Neural cell (in vitro differentiated cells): ENCODE results near the gene RNF41. TPM values are rescaled to one million over a fixed set of nuclear protein-coding genes. Genes with fewer than 3 reads are reported as not detected.
A peak's percentile ranks its signal among the peaks of the same experiment; 100 is the strongest.

ENCODE experiments used
- H2AFZ ChIP-seq: fragments of 200-600, 300-800 bp; sonication (generic), shearing (Covaris generic); 2 replicates; pipeline ENCODE4 v1.6.0; 2014; ENCODE audit warnings: low read depth, mild to moderate bottlenecking, antibody characterized with exemption, low read length, moderate library complexity
- H3F3A ChIP-seq: fragments of 200-600 bp; shearing (Covaris generic); 2 replicates; pipeline ENCODE4 v1.6.1; 2016; ENCODE audit warnings: mild to moderate bottlenecking, moderate library complexity, mixed read lengths, antibody characterized with exemption, low read length; ENCODE audit not compliant: insufficient read depth, poor library complexity, severe bottlenecking
- H3K27ac ChIP-seq: fragments of 200-600, 300-800 bp; sonication (generic), shearing (Covaris generic); 2 replicates; pipeline ENCODE4 v1.5.1; 2014; ENCODE audit warnings: mild to moderate bottlenecking, low read length, moderate library complexity
- H3K27me3 ChIP-seq: fragments of 300-800, 200-600 bp; sonication (generic), shearing (Covaris generic); 2 replicates; pipeline ENCODE4 v1.6.0; 2014; ENCODE audit warnings: mild to moderate bottlenecking, low read depth, low read length, moderate library complexity; ENCODE audit not compliant: insufficient read depth
- H3K36me3 ChIP-seq: fragments of 300-800, 200-600 bp; sonication (generic), shearing (Covaris generic); 2 replicates; pipeline ENCODE4 v1.5.1; 2014; ENCODE audit warnings: mild to moderate bottlenecking, antibody characterized with exemption, low read length, moderate library complexity; ENCODE audit not compliant: insufficient read depth
- H3K4me2 ChIP-seq: fragments of 300-800, 200-600 bp; sonication (generic), shearing (Covaris generic); 2 replicates; pipeline ENCODE4 v1.6.0; 2014; ENCODE audit warnings: mild to moderate bottlenecking, low read length
- H3K4me3 ChIP-seq: fragments of 300-800, 200-600 bp; sonication (generic), shearing (Covaris generic); 2 replicates; pipeline ENCODE4 v1.5.1; 2014; ENCODE audit warnings: mild to moderate bottlenecking, low read length, moderate library complexity
- H3K79me2 ChIP-seq: fragments of 200-600 bp; shearing (Covaris generic); replicated peaks from 2 replicates; pipeline ENCODE4 v1.6.0; 2014; ENCODE audit warnings: mild to moderate bottlenecking, low read length, moderate library complexity; ENCODE audit not compliant: insufficient read depth
- H3K9ac ChIP-seq: fragments of 300-800, 200-600 bp; sonication (generic), shearing (Covaris generic); 2 replicates; pipeline ENCODE4 v1.6.1; 2016; ENCODE audit warnings: mild to moderate bottlenecking, low read length, mixed read lengths
- H3K9me2 ChIP-seq: fragments of 200-600 bp; shearing (Covaris generic); 2 replicates; pipeline ENCODE4 v1.6.1; 2016; ENCODE audit warnings: mild to moderate bottlenecking, low read length, mixed read lengths; ENCODE audit not compliant: insufficient read depth
- H3K9me3 ChIP-seq: fragments of 200-600, 300-800 bp; sonication (generic), shearing (Covaris generic); 2 replicates; pipeline ENCODE4 v1.6.1; 2016; ENCODE audit warnings: mild to moderate bottlenecking, mixed run types, low read length, moderate library complexity, mixed read lengths
- H4K20me1 ChIP-seq: fragments of 200-600 bp; shearing (Covaris generic); 2 replicates; pipeline ENCODE4 v1.6.1; 2016; ENCODE audit warnings: mild to moderate bottlenecking, mixed run types; ENCODE audit not compliant: insufficient read depth
- EP300 ChIP-seq: fragments of 450-650 bp; conservative IDR thresholded peaks from 2 replicates; pipeline ENCODE4 v1.6.1; 2014; ENCODE audit warnings: antibody characterized with exemption, mild to moderate bottlenecking, moderate library complexity; ENCODE audit not compliant: poor library complexity, severe bottlenecking
- EZH2 ChIP-seq: fragments of 200-600, 300-800 bp; shearing (Covaris generic), sonication (generic); IDR thresholded peaks from 2 replicates; pipeline ENCODE4 v1.6.1; 2014; ENCODE audit warnings: antibody characterized with exemption, low read length, borderline replicate concordance, mild to moderate bottlenecking; ENCODE audit not compliant: insufficient read depth, poor library complexity, severe bottlenecking
- MXI1 ChIP-seq: fragments of 450-650 bp; conservative IDR thresholded peaks from 2 replicates; pipeline ENCODE4 v1.6.1; 2014; ENCODE audit warnings: antibody characterized with exemption, mild to moderate bottlenecking; ENCODE audit not compliant: poor library complexity, severe bottlenecking
- POLR2AphosphoS5 ChIP-seq: IDR thresholded peaks from 2 replicates; pipeline ENCODE4 v1.6.1; 2012
- RAD21 ChIP-seq: fragments of 450-650 bp; conservative IDR thresholded peaks from 2 replicates; pipeline ENCODE4 v1.6.1; 2014; ENCODE audit warnings: antibody characterized with exemption, mild to moderate bottlenecking, moderate library complexity
- SMC3 ChIP-seq: fragments of 450-650 bp; conservative IDR thresholded peaks from 2 replicates; pipeline ENCODE4 v1.6.1; 2014; ENCODE audit warnings: antibody characterized with exemption, mild to moderate bottlenecking, moderate library complexity; ENCODE audit not compliant: poor library complexity
- TAF1 ChIP-seq: IDR thresholded peaks from 2 replicates; pipeline ENCODE4 v1.6.1; 2012; ENCODE audit warnings: low read depth
- polyA plus RNA-seq: library from polyadenylated mRNA; depleted of rRNA; stranded (reverse); fragments of >200 nt; gene quantifications from 2 replicates; pipeline ENCODE4 v1.2.3, GENCODE V29; 2014
- TF ChIP-seq, protein P1 (sequence below): fragments of 450-650 bp; IDR thresholded peaks from 2 replicates; pipeline ENCODE4 v1.5.1; 2014; ENCODE audit warnings: antibody characterized with exemption, mild to moderate bottlenecking, moderate library complexity; ENCODE audit not compliant: poor library complexity, severe bottlenecking
- TF ChIP-seq, protein P2 (sequence below): IDR thresholded peaks from 2 replicates; pipeline ENCODE4 v1.6.1; 2012; ENCODE audit warnings: borderline replicate concordance

Gene RNF41
- polyA plus RNA-seq, 1 donor from 2014 or later = 108 TPM

DNA sequence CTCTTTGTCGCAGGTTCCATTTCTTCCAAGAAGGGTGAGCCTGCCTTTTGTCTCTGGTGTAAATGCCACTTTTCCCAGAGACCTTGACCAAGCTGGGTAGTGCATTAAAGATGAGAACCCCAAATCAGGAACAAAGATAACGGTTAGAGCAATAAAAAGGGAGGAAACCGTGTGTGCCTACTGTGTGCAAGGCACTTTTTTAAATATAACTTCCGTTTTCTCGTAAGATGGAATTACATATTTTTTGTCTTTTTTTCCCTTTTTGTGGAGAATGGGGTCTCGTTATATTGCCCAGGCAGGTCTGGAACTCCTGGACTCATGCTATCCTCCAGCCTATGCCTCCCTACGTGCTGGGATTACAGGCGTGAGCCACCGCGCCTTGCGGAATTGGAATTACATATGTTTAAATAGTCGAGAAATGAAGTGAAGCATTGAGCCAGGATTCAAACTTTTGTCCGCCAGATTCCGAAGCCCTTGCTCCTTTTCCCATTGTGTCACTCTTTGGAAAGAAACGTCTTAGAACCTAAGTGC is 1.9 kb upstream of the RNF41 start:
- TF ChIP-seq EZH2 = no peak
- no peak for TF ChIP-seq EP300
- TF ChIP-seq RAD21 = no peak
- TF ChIP-seq MXI1 = no peak
- no peak for TF ChIP-seq POLR2AphosphoS5
- TF ChIP-seq, protein P1, sequence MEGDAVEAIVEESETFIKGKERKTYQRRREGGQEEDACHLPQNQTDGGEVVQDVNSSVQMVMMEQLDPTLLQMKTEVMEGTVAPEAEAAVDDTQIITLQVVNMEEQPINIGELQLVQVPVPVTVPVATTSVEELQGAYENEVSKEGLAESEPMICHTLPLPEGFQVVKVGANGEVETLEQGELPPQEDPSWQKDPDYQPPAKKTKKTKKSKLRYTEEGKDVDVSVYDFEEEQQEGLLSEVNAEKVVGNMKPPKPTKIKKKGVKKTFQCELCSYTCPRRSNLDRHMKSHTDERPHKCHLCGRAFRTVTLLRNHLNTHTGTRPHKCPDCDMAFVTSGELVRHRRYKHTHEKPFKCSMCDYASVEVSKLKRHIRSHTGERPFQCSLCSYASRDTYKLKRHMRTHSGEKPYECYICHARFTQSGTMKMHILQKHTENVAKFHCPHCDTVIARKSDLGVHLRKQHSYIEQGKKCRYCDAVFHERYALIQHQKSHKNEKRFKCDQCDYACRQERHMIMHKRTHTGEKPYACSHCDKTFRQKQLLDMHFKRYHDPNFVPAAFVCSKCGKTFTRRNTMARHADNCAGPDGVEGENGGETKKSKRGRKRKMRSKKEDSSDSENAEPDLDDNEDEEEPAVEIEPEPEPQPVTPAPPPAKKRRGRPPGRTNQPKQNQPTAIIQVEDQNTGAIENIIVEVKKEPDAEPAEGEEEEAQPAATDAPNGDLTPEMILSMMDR = no peak
- no peak for TF ChIP-seq SMC3
- no peak for TF ChIP-seq TAF1
- TF ChIP-seq, protein P2, sequence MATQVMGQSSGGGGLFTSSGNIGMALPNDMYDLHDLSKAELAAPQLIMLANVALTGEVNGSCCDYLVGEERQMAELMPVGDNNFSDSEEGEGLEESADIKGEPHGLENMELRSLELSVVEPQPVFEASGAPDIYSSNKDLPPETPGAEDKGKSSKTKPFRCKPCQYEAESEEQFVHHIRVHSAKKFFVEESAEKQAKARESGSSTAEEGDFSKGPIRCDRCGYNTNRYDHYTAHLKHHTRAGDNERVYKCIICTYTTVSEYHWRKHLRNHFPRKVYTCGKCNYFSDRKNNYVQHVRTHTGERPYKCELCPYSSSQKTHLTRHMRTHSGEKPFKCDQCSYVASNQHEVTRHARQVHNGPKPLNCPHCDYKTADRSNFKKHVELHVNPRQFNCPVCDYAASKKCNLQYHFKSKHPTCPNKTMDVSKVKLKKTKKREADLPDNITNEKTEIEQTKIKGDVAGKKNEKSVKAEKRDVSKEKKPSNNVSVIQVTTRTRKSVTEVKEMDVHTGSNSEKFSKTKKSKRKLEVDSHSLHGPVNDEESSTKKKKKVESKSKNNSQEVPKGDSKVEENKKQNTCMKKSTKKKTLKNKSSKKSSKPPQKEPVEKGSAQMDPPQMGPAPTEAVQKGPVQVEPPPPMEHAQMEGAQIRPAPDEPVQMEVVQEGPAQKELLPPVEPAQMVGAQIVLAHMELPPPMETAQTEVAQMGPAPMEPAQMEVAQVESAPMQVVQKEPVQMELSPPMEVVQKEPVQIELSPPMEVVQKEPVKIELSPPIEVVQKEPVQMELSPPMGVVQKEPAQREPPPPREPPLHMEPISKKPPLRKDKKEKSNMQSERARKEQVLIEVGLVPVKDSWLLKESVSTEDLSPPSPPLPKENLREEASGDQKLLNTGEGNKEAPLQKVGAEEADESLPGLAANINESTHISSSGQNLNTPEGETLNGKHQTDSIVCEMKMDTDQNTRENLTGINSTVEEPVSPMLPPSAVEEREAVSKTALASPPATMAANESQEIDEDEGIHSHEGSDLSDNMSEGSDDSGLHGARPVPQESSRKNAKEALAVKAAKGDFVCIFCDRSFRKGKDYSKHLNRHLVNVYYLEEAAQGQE = no peak
- Histone ChIP-seq H4K20me1 (no peaks in the 10 kb centered on the region), H3K79me2 (peaks cover 9% of the 10 kb centered on the region), H3K9me2 (no peaks in the 10 kb centered on the region), H3K27ac (peak overlapping the region; percentile 59), H3K36me3 (no peaks in the 10 kb centered on the region), H2AFZ (no peak overlapping the region), H3K4me3 (peak overlapping the region; percentile 74), H3K9ac (peak overlapping the region; percentile 36), H3K4me2 (peak overlapping the region; percentile 28), H3F3A (peaks cover 5% of the 10 kb centered on the region), H3K27me3 (no peaks in the 10 kb centered on the region), H3K9me3 (no peaks in the 10 kb centered on the region)

DNA sequence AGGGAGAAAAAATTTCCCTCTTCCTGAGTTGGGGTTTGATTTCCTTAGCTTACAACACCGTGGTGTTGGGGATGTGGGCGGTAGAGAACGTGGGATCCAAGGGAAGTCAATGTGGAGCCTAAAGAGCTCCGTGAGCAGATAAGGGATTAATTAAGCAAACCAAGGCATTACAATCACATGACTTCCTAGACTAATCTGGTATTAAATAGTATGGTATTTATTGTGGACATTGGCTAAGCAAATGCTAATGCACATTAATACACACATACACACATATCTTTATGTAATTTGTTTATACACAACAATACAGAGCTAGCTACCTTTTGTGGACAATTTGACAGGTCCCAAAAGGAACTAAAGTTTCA is 791 bp upstream of the RNF41 start:
- TF ChIP-seq MXI1 (no peak), EP300 (no peak), EZH2 (no peak), RAD21 (no peak), POLR2AphosphoS5 (no peak)
- TF ChIP-seq, protein P2 = no peak
- peak overlapping the region; percentile 86 for H2AFZ ChIP-seq
- H3K9ac ChIP-seq = peak overlapping the region; percentile 97
- H3K79me2 ChIP-seq = peaks cover 9% of the 10 kb centered on the region
- H3K4me3 ChIP-seq = peak overlapping the region; percentile 78
- peak overlapping the region; percentile 99 for H3K27ac ChIP-seq
- no peaks in the 10 kb centered on the region for H4K20me1 ChIP-seq
- no peaks in the 10 kb centered on the region for H3K36me3 ChIP-seq
- no peaks in the 10 kb centered on the region for H3K27me3 ChIP-seq
- H3K9me3 ChIP-seq = no peaks in the 10 kb centered on the region
- H3F3A ChIP-seq = peaks cover 5% of the 10 kb centered on the region
- H3K4me2 ChIP-seq = peak overlapping the region; percentile 93
- no peaks in the 10 kb centered on the region for H3K9me2 ChIP-seq
